ENCODE results near the gene SPRTN.
A peak's percentile ranks its signal among the peaks of the same experiment; 100 is the strongest.

SPRTN gene

DNA sequence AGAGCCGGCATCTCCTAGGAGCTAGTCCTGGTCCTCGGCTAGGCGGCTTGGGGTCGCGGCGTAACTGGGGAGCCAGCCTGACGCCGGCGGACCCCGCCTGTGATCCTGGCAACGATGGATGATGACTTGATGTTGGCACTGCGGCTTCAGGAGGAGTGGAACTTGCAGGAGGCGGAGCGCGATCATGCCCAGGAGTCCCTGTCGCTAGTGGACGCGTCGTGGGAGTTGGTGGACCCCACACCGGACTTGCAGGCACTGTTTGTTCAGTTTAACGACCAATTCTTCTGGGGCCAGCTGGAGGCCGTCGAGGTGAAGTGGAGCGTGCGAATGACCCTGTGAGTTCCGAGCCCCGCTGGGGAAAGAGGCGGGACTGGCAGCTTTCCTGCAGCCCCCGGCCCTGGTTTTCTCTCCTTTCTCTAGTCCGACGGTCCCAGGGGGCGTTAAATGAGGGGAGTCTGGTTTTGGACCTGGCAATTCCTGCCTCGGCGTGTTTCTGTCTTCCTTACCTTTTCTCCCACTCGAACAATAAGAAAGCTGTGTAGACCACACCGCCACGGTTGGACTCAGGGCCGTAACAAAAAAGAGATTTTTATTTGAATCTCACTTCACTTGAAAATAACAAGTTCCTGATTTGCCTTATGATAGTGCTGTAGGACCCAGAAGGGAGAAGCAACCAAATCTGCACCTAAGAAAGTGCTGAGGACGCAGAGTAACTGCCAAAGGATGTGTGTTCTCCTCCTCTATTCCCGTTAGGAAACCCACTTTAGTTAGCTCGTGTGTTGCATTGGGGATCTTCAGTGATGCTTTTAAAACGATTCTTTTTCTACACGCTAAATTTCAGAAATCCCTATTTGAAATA, at the start of gene SPRTN:
Gene SPRTN, plus strand, starts transcription at position 24 of the 859 bp plus-strand sequence. Its CDS starts 91 bp downstream, at position 115.
- DNase-seq (ENCODE audit: low read depth in 3 of 3, low spot score in 1 of 3), result no peak

DNA sequence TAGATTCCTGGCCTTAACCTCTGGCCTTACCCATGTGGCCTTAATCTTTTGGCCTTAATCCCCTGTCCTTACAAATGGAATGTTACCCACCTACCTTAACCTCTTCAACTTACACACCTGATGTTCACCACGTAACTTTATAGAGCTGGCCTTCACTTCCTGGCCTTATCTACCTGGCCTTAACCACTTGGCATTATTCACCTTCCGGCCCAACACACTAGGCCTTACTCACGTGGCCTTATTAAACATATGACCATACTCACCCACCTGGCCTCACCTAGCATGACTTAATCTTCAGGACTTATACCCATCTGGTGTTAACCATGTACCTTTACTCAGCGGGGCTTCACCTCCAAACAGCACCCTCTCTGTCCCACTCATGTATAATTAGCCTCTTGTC, 42.2 kb upstream of the SPRTN start:
- no peak for DNase-seq (ENCODE audit: low read depth in 3 of 3, low spot score in 1 of 3)

GRCh38 chr1:231301990-231302389, 36.1 kb upstream of the SPRTN start:
- DNase-seq (ENCODE audit: low read depth in 3 of 3, low spot score in 1 of 3), result no peak

- no peak for DNase-seq (ENCODE audit: low read depth in 3 of 3, low spot score in 1 of 3)
Measured at GRCh38 chr1:231310391-231310934, 27.6 kb upstream of the SPRTN start.

GRCh38 chr1:231311720-231312431, 26.2 kb upstream of the SPRTN start:
- DNase-seq (ENCODE audit: low read depth in 3 of 3, low spot score in 1 of 3), result no peak

DNA sequence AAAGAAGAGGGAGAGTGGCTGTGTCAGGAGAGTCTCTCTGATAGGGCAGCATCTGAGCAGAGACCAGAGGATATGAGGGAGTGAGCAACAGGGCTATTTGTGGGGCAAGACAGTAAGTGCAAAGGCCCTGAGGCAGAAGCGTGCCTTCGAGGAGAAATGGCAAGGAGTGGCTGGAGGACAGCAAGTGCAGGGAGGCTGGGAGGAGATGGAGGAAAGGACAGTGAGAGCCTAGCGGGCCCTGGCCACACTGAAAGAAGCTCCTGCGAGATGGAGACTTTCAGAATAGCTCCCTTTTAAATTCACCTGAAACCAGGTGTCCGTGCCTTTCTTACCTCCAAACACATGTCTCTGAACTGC, 25.7 kb upstream of the SPRTN start:
- DNase-seq (ENCODE audit: low read depth in 3 of 3, low spot score in 1 of 3), result no peak

DNA sequence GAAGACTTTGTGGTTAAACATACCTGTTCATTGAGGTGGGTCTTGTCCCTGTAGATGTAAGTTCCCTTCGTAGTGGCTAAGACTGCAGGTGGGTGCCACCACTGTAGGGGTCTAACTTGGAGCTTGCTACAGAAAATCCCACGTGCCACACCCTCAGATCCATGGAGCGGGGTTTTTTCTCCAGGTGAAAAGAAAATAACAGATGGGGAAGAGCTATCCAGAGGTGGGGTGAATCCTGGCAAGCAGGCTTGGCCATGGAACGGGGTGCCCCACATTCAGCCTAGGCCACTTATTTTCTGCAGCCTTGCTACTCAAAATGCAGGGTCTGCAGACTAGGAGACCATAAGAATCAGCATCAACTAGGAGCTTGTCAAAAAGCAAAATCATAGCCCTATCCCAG, 24.4 kb upstream of the SPRTN start:
- DNase-seq (ENCODE audit: low read depth in 3 of 3, low spot score in 1 of 3), result no peak

- peak in 1 of 3 donors; percentile 8 for DNase-seq (ENCODE audit: low read depth in 3 of 3, low spot score in 1 of 3)
Measured at GRCh38 chr1:231315887-231316286, 22.2 kb upstream of the SPRTN start.

GRCh38 chr1:231317306-231318014, 20.6 kb upstream of the SPRTN start:
- DNase-seq (ENCODE audit: low read depth in 3 of 3, low spot score in 1 of 3), result no peak

DNA sequence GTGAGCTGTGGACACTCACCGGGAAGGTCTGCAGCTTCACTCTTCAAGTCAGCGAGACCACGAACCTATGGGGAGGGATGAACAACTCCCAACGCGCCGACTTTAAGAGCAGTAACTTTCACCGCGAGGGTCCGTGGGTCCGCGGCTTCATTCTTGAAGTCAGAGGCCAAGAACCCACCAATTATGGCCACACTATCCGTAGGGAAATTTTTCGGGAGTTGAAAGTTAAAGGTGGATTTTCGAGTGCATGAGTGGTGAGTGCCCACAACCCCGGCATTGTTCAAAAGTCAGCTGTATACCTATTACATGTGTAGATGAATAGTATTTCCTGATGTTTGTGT, 20.1 kb upstream of the SPRTN start:
- DNase-seq (ENCODE audit: low read depth in 3 of 3, low spot score in 1 of 3), result no peak

DNA sequence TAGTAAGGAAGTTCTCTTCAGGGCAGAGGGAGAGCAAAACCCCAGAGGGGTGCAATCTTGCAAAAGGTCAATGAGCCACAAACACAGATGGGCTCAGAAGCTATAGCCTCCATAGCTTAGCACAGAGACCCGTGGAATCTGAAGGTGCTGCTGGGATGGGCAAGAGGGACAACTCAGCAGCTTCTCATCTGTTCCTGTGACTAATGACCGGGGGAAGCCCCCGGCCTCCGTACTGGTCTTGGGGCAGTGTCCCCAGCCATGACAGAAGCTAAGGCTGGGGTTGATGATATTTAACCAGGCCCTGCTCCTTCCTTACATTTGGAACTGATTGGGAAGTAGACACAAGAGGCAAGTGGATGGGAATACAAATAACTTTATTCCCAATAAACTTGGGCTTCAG, 19.5 kb upstream of the SPRTN start:
- DNase-seq (ENCODE audit: low read depth in 3 of 3, low spot score in 1 of 3), result no peak

DNA sequence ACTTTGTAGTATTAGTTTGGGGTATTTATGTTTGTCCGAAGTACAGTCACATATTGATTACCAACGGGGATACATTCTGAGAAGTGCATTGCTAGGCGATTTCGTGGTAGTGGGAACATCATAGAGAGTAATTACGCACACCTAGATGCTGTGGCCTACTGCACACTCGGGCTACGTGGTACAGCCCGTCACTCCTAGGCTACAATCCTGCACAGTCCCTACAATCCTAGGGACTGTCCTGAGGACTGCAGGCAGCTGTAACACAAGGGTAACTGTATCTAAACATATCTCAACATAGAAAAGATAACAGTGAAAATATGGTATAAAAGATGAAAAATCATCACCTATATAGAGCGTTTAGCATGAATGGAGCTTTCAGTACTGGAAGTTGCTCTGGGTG, 19.0 kb upstream of the SPRTN start:
- no peak for DNase-seq (ENCODE audit: low read depth in 3 of 3, low spot score in 1 of 3)

- DNase-seq (ENCODE audit: low read depth in 3 of 3, low spot score in 1 of 3), result no peak
Measured at GRCh38 chr1:231322880-231323530, 15.1 kb upstream of the SPRTN start.

- no peak for DNase-seq (ENCODE audit: low read depth in 3 of 3, low spot score in 1 of 3)
Measured at GRCh38 chr1:231324660-231325059, 13.4 kb upstream of the SPRTN start.

DNA sequence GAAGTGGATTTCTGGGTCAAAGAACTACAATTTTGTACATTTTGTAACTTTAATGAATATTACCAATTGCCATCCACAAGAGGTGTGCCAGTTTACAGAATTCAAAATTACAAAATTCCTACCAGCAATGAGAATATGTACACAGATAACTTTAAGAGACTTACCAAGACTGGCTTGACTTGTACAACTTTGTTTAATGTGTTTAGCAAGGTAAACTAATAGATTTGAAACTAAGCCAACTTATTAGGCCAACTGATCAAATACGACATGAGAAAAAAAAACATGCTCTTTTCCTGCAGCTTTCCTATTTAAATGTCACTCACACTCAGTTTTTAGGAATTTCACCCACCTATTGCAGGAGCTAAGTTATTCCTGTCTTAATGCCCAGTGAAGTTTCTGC, 11.8 kb upstream of the SPRTN start:
- no peak for DNase-seq (ENCODE audit: low read depth in 3 of 3, low spot score in 1 of 3)

DNA sequence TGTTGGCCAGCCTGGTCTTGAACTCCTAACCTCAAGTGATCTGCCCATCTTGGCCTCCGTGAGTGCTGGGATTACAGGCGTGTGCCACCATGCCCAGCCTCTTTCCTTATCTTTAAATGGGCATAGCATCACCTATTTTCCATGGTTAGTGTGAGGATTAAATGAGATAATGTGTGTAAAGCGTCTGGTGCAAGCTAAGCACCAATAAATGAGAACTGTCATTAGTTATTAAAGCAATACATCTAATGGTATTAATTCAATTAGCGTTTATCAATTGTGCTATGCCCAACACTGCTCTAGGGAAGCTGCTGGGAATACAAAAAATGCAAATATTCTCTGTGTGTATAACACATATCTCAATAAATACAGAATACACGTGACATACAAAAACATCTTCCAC, 10.5 kb upstream of the SPRTN start:
- no peak for DNase-seq (ENCODE audit: low read depth in 3 of 3, low spot score in 1 of 3)

DNA sequence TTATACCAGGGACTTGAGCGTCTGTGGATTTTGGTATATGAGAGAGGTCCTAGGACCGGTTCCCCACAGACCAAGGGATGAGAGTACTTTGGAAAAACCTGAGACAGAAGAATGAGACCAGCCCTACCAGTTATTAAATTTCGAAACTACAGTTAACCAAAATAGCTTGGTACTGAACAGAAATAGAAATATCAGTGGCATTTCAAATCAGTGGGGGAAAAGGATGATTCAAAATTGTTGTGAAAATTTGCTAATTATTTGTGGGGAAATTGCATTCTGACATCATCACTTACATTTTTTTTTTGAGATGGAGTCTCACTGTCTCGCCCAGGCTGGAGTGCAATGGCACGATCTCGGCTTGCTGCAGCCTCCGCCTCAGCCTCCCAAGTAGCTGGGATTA, 8.6 kb upstream of the SPRTN start:
- DNase-seq (ENCODE audit: low read depth in 3 of 3, low spot score in 1 of 3), result no peak

GRCh38 chr1:231332761-231333160, 5.3 kb upstream of the SPRTN start:
- DNase-seq (ENCODE audit: low read depth in 3 of 3, low spot score in 1 of 3), result no peak

DNA sequence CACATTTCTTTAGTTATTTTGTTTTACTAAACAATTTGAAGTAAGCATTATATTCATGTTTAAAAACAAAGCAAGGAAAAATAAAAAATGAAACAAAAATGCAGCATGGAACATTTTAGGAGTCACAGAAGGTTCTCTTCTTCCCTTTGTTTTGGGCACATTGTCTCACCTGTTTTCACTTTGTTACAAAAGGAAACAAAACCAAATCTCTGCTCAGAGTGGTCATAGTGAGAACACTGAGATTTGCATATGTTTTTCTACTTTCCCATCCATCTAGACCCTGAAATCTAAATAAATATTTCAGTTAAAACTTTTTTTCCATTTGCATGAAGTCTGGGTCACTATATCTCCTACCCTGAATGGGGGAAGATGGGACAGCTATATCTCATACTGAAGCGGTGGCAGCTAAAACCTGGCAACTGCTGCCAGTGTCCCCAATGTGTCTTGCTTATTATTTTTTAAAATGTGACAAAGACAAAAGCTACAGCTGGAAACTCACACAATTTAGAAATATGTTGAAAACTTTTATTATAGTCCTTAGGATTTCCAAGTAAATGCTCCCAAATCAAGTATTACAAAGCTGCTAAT, 3.9 kb upstream of the SPRTN start:
- no peak for DNase-seq (ENCODE audit: low read depth in 3 of 3, low spot score in 1 of 3)

GRCh38 chr1:231334952-231335351, 3.1 kb upstream of the SPRTN start:
- no peak for DNase-seq (ENCODE audit: low read depth in 3 of 3, low spot score in 1 of 3)
